Erythroblast (primary cell): Measurements from ENCODE around the gene TRANK1.
"Not testable (repeated sequence)": the region's sequence is repeated elsewhere in the genome, so short reads cannot be mapped to it uniquely, and the experiment has no call there.

Experiments used
- GATA1 ChIP-seq: IDR thresholded peaks from 2 replicates; pipeline ENCODE4 v1.6.1; 2011; ENCODE audit warnings: low read depth, mild to moderate bottlenecking, control low read depth, low read length, moderate library complexity
- POLR2A ChIP-seq: IDR thresholded peaks from 2 replicates; pipeline ENCODE4 v1.6.1; 2011; ENCODE audit warnings: mild to moderate bottlenecking, low read length

DNA sequence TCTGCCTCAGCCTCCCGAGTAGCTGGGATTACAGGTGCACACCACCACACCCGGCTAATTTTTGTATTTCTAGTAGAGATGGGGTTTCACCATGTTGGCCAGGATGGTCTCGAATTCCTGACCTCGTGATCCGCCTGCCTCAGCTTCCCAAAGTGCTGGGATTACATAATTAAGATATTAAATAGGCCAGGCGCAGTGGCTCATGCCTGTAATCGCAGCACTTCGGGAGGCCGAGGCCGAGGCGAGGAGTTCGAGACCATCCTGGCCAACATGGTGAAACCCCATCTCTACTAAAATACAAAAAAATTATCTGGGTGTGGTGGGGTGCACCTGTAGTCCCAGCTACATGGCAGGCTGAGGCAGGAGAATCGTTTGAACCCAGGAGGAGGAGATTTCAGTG is 40.8 kb downstream of the TRANK1 start:
- TF ChIP-seq POLR2A, GATA1: not testable (repeated sequence)
